Measurements from ENCODE around the gene AUNIP.

The AUNIP gene

GRCh38 chr1:25858906-25859789 lies at the start of gene AUNIP:
Gene AUNIP, minus strand, starts transcription at chr1:25859457. Its CDS starts 100 bp downstream, at chr1:25859357.
- peak; percentile 93 for DNase-seq (ENCODE audit: low spot score)

- no peak for DNase-seq (ENCODE audit: low spot score)
Observed at GRCh38 chr1:25909040-25909439, 49.8 kb upstream of the AUNIP start.

GRCh38 chr1:25908161-25908560 lies 48.9 kb upstream of the AUNIP start:
- DNase-seq (ENCODE audit: low spot score), result no peak

GRCh38 chr1:25907601-25908000 lies 48.3 kb upstream of the AUNIP start:
- no peak for DNase-seq (ENCODE audit: low spot score)

GRCh38 chr1:25906644-25907300 lies 47.5 kb upstream of the AUNIP start:
- DNase-seq (ENCODE audit: low spot score), result no peak

GRCh38 chr1:25905680-25906643 lies 46.7 kb upstream of the AUNIP start, which contains the start of gene STMN1:
Gene STMN1, minus strand, starts transcription at chr1:25906419. Its CDS starts 1,743 bp downstream, at chr1:25904676.
- DNase-seq (ENCODE audit: low spot score), result peak; percentile 78

- DNase-seq (ENCODE audit: low spot score), result peak; percentile 88
Observed at GRCh38 chr1:25904943-25905679, 45.9 kb upstream of the AUNIP start.

- no peak for DNase-seq (ENCODE audit: low spot score)
Observed at GRCh38 chr1:25903986-25904385, 44.7 kb upstream of the AUNIP start.

- DNase-seq (ENCODE audit: low spot score), result no peak
Observed at GRCh38 chr1:25902462-25902861, 43.2 kb upstream of the AUNIP start.

- DNase-seq (ENCODE audit: low spot score), result no peak
Observed at GRCh38 chr1:25900219-25900618, 41.0 kb upstream of the AUNIP start.

- no peak for DNase-seq (ENCODE audit: low spot score)
Observed at GRCh38 chr1:25899792-25900191, 40.5 kb upstream of the AUNIP start.

GRCh38 chr1:25898223-25899015 lies 39.2 kb upstream of the AUNIP start:
- no peak for DNase-seq (ENCODE audit: low spot score)

- DNase-seq (ENCODE audit: low spot score), result no peak
Observed at GRCh38 chr1:25897754-25898153, 38.5 kb upstream of the AUNIP start.

- no peak for DNase-seq (ENCODE audit: low spot score)
Observed at GRCh38 chr1:25896266-25896665, 37.0 kb upstream of the AUNIP start.

- DNase-seq (ENCODE audit: low spot score), result peak; percentile 87
Observed at GRCh38 chr1:25895365-25895990, 36.2 kb upstream of the AUNIP start.

GRCh38 chr1:25893116-25893515 lies 33.9 kb upstream of the AUNIP start:
- DNase-seq (ENCODE audit: low spot score), result no peak

GRCh38 chr1:25891606-25892005 lies 32.3 kb upstream of the AUNIP start:
- DNase-seq (ENCODE audit: low spot score), result no peak

GRCh38 chr1:25890239-25891034 lies 31.2 kb upstream of the AUNIP start:
- no peak for DNase-seq (ENCODE audit: low spot score)

GRCh38 chr1:25889470-25889869 lies 30.2 kb upstream of the AUNIP start:
- DNase-seq (ENCODE audit: low spot score), result no peak
